Measurements from ENCODE around the gene TAS2R39.

DNA sequence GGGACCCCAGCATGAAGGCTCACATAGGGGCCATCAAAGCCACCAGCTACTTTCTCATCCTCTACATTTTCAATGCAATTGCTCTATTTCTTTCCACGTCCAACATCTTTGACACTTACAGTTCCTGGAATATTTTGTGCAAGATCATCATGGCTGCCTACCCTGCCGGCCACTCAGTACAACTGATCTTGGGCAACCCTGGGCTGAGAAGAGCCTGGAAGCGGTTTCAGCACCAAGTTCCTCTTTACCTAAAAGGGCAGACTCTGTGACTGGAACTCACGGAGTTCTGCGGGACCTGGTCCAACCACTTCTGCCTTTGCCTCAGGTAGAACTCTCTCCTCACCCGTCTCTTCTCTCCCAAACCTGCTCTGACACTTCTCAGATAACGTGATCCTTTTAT, 39.6 kb downstream of the TAS2R39 start:
- TF ChIP-seq POLR2A (IDR thresholded peaks at IDR 0.05) (no peak), CTCF (IDR thresholded peaks at IDR 0.05) (no peak)
